ENCODE results near the gene HSPA4L.
A peak's percentile ranks its signal among the peaks of the same experiment; 100 is the strongest.

Gene HSPA4L

DNA sequence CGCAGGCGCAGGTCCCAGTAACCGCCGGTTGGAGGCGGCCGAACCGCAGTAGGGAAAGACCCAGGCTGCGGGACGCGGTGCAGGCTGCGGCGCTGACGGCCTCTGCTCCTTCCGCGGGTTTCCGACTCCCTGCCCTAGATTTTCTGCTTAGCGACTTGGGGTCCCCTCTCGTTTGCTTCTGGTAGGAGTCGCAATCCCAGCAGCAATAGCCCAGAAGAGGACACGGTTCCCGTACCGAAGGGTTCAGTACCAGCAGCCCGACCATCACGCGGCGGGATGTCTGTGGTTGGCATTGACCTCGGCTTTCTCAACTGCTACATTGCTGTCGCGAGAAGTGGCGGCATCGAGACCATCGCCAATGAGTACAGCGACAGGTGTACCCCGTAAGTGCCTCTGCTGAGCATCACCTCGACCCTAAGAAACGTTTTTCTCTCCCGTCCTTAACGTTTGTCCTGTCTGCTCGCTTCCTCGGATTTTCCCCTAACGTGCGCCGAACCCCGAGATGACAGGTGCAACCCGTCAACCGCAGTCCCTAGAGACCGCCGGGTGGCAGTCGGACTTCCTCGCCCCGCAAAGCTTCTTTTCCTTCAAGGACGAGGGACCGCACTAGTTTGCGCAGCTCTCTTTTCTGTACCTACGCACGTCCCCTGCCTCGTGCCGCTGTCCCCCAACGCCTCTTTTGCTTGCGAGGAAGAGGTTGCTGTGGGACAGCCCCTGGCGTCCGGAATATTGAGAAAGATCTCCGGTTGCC, at the start of gene HSPA4L:
HSPA4L (plus strand) TSS at position 48 of the 751 bp plus-strand sequence; CDS start at position 277, 229 bp downstream.
- peak; percentile 41 to 91 (median 84) for DNase-seq

DNA sequence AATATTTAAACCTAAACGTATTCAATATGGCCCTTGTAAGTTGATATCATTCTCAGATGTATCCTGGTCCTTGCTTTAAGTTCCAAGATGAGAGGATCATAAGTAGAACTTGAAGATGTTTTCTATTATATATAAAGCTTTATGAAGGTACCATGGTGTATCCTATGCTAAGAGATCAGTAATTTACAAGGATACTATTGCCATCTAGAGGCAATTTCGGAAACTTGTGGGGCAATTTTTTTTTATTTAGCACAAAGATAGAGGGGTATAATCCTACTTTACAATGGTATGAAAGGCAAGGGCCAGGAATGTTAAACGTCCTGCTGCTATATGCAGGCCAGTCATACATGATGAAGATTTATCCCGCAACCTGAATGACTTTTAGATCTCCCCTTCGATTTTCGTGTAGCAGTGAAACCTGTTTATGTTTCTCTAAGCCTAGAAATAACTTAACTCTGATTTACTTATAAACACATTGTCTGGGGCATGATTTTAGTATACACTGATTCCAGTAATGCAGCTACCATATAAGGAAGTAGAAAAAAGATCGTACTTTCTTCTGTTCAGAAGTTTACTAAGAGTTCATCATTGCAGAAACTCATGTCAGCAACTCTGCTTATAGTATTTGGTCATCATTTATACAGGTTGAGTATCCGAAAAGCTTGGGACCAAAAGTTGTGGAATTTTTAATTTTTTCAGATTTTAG, 49.3 kb upstream of the HSPA4L start:
- DNase-seq: peak; percentile 3 to 74 (median 28)

DNA sequence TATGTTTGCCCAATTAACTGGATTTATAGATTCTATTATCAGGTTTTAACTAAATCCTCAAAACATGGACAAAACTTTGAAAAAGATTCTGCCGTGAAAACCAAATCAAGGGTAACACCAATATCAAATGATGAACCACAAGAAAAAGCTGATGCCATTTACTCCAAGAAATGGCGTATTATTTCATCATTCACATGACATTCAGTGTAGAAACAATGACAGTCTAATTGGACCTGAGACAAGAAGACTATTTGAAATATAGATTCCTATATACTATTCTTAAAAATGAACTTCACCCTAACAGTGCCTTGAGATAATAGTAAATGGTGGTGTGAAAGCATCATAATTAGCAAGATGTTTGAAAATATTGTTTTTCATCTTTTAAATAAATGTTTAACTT, 47.1 kb upstream of the HSPA4L start:
- no peak for DNase-seq

DNA sequence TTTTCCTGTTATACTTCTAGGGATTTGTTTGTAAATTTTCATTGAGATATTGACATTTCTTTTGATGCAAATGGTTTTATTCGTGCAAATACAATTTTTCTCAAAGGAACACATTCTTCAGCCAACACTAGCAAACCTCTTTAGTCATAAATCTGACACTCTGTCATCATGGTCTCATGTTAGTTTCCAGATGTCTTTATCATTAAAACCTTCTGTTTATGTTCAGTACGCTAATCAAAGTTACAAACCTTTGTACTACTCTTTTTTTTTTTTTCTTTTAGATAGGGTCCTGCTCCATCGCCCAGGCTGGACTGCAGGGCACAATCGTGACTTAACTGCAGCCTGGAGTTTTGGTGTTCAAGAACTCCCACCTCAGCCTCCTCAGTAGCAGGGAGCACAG, 44.8 kb upstream of the HSPA4L start:
- DNase-seq: no peak

DNA sequence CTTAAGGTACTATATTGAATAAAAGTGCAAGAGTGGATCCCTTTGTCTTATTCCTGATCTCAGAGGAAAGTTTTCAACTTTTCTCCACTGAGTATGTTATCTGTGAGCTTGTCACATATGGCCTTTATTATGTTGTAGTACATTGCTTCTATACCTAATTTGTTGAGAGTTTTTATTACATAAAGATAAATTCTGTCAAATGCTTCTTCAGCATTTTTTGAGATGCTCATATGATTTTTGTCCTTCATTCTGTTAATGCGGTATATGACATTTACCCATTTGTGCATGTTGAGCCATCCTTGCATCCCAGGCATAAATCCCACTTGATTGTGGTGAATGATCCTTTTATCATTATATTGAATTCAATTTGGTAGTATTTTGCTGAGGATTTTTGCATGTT, 40.9 kb upstream of the HSPA4L start:
- no peak for DNase-seq

DNA sequence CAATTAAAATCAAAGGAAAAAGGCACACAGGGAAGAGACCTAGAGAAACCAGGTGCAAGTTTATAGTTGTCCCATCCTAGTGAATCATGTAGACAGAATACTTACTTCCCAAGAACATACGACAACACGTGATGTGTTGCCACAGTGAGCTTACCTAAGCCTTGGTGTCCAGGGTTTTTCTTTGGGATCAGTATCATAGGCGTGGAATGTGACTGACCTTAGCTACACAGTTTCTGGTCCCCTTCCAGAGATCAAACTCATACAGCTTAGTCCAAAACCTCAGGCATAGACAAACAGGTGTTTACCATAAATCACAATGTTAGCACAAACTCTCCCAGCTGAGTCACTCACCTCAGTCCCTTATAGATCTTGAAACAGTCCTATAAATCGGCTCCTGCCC, 34.2 kb upstream of the HSPA4L start:
- no peak for DNase-seq

DNA sequence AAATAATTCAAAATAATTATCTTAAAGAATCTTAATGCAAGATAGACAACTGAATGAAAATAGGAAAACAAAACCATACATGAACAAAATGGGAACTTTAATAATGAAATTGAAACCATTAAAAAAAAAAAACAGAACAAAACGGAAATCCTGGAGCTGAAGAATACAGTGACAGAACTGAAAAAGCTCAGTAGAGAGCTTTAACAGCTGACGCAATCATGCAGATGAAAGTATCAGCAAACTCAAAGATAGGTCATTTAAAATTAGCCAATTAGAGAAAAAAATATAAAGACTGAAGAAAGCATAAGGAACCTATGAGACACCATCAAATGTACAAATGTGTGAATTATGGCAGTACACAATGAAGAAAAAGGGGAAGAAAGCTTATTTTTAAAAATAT, 33.2 kb upstream of the HSPA4L start:
- DNase-seq: no peak

DNA sequence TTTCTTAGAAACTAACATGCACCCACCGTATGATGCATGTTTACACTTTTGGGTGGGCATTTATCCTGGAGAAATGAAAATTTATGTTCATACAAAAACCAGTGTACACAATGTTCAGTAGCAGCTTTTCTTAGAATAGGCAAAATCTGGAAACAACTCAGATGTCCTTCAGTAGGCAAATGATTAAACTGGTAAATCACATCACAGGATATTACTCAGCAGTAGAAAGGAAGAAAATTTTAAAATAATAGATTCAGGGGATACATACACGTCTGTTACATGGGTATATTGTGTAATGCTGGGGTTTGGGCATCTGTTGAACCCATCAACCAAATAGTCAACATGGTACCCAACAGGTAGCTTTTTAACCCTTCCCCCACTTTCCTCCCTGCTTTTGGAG, 25.2 kb upstream of the HSPA4L start:
- DNase-seq: no peak

DNA sequence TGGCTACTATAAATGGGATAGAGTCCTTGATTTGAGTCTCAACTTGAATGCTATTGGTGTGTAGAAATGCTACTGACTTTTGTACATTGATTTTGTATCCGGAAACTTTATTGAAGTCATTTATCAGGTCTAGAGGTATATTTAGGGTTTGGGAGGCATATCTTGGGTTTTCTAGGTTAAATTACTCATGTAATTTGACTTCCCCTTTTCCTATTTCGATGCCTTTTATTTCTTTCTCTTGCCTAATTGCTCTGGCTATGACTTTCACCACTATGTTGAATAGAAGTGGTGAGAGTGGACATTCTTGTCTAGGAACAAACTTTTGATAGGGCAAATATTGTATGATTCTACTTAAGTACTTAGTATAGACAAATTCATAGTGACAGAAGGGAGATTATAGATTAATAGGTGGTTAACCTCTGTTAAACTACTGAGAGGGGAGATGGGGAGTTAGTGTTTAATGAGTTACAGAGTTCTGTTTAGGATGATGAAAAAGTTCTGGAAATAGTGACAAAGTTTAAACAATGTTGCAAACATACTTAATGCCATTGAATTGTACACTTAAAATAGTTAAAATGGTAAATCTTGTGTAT, 22.8 kb upstream of the HSPA4L start:
- DNase-seq: no peak

DNA sequence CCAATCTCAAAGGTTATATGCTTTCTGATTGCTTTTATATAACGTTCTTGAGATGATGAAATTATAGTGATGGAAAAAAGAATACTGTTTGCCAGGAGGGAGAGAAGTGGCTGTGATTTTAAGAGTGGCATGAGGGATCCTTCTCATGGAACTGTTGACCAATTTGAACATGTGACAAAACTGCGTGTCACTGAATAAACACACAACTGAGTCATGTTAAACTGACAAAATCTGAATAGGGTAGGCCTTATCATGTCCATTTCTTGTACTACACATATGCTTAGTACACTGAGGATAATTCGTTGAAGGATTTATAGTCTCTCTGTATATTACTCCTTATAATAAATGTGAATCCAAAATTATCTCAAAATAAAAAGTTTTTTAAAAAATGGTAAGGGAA, 22.2 kb upstream of the HSPA4L start:
- DNase-seq: no peak

DNA sequence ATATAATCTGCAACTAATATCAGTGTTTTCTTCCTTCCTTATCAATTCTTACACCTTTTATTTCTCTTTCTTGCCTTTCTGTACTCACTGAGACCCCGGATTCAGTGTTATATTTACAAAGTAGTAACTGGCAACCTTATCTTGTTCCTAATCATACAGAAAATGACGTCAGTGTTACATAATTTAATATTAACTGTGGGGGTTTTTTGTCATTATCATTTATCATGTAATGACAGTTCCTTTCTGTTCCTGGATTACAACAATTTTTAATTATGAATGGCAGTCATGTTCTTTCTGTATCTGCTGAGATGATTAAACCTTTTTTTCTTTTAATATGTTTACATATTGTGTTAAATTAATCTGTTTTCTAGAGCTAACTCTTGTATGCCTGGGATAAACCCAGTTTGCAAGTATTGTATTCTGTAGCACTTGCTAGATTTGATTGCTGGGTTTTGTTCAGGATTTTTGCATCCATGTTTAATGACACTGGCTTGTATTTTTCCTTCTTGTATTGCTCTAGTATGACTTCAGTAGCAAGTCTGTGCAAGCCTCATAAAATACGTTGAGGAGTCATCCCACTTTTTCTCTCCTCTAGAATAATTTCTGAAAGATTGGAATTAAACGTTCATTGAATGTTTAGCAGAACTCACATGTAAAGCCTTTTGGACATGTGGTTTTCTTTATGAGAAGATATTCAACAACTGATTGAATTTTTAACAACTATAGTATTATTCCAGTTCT, 10.4 kb upstream of the HSPA4L start:
- peak in 1 of 3 experiments; percentile 33 for DNase-seq

DNA sequence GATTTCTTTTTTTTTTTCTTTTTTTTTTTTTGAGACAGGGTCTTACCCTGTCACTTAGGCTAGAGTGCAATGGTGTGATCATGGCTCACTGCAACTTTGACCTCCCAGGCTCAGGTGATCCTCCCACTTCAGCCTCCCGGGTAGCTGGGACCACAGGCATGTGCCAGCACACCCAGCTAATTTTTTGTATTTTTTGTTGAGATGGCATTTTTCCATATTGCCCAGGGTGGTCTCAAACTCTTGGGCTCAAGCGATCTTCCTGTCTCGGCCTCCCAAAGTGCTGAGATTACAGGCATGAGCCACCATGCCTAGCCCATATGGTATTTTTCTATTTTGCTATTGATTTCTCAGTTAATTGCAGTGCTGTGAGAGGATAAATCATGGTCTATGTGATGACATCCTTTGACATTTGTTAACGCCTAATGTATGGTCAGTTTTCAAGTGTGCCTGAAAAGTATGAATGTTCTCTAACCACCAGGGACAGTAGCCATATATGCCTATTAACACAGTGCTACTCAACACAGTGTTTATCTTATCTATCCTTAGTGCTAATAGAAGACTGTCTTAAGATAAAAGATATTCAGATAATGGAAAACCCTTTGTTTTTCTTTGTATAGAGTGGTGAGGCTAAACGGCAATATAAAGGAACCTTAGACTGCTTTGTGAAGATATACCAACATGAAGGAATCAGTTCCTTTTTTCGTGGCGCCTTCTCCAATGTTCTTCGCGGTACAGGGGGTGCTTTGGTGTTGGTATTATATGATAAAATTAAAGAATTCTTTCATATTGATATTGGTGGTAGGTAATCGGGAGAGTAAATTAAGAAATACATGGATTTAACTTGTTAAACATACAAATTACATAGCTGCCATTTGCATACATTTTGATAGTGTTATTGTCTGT, 9.1 kb upstream of the HSPA4L start:
- DNase-seq: peak in 1 of 3 experiments; percentile 11

DNA sequence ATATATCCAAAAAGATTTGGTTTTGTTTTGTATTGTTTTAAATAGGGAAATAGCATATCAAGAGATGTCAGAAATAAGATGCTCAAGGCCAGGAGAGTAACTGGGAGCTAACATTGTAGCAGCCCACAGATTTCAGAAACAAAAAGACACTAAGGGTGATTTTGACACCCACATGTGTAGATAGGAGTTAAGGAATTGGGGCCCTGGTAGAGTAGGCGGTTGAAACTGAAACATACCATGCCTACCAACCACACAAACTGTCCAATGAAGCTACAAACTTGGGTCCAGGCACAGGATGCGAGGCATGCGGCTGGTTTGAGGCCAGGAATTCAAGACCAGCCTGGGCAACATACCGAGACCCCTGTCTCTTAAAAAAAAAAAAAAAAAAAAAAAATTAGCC, 6.3 kb upstream of the HSPA4L start:
- DNase-seq: no peak

DNA sequence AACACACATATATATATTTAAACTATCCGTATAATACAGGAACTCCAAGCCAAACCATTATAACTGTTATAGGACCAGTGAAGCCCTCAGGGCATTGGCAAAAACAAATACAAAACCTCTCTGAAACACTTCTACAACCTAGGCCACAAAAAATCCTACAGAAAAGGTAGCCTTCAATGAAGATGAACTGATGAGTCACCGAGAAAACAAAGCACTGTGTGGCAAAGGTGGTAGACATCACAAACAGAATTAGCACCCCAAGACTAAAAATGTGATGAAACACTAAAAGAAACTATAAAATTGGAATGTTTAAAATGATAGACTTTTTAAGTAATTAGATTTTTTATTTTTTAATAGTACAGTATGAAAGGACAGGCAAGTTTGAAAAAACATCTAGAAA, 5.5 kb upstream of the HSPA4L start:
- peak in 2 of 3 experiments; percentile 7 to 44 for DNase-seq

DNA sequence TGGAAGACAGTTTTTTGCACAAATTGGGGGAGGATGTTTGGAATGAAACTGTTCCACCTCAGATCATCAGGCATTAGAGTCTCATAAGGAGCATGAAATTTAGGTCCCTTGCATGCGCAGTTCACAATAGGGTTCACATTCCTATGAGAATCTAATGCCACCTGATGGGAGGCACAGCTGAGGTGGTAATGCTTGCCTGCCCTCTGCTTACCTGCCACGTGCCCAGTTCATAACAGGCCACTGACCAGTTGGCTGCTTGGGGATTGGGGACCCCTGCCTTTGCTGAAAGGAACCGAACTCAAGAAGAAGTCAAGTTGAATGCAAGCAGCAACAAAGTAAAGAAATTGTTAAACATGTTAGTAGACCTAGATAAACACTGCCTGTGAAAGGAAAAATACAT, 4.6 kb upstream of the HSPA4L start:
- no peak for DNase-seq

DNA sequence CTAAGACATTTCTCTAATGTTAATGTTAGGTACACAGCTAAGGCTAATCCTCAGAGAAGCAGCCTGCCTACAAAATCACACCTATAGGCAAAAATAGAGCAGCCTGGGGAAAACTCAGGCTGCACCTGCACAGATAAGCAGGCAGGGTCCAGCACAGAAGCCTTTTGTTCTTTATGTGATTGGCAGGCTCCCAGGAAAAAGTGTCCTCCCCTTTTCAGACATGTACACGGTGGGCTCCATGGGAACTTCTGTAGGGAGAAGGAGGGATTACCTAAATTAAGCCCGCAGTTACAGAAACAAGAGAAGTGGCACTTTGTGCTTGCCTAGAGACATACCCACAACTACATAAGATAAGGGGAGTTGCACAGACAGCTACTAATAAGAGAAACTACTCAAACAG, 4.0 kb upstream of the HSPA4L start:
- peak in 2 of 3 experiments; percentile 12 to 51 for DNase-seq

DNA sequence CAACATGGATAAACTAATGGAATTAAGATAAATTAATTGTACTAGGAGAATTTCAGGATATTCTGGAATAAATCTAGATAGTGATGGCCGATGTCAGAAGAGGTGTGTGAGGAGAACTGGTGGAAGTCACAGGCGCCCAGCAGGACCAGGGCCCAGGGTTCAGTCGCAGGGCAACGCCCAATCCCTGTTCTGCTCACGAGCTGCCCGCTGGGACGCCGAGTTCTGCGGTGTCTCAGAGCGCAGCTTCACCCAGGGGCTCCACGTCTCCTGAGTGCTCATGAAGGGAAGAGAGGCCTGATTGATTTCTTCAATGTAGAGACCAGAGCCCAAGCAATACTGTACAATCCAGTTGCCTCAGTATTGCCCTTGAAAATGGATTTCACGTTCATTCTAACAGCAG, 1.5 kb upstream of the HSPA4L start:
- no peak for DNase-seq

DNA sequence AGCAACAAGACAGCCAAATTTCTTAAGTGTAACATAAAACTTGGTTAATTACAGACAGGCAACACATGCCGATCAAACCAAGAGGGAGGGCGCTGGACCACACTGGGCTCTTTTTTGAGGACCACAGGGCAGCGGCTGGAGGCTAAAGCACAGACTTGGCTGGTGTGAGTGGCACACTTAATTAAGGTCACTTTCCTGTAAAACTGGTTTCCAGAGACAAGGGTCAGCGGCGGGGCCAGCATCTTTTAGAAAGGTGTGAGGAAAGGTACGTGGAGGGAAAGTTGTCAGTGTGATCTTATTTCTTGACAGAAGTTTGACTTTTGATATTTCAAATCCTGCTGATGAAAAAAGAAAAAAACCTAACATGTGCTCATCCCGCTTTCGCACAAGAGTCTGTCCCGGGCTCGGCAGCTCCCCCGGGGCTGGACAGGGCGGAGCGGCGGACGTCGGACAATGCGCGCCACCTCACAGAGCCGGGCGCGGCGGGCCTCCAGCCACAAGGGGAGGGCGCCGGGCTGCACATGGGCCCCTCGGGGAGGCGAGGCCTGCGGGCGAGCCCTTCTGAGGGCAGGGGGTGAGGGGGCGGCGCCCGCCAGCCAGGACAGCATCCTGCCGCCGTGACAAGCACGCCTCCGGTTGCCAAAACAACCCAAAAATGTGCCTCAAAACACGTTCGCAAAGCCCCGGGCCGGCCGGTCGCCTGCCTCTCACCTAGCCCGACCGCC, 660 bp upstream of the HSPA4L start:
- DNase-seq: peak; percentile 19 to 85 (median 80)

DNA sequence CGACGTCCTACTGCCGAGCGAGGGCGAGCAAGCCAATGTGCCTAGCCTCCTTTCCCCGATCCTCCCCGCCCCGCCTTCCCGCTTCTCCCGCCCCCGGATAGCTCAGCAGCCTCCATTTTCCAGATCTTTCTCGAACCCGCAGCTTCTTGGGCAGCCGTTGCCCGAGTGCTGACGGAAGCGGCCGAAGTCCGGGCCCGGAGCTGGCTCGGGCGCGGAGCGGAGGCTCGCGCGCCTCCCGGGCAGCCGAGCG, 172 bp upstream of the HSPA4L start:
- peak; percentile 71 to 92 (median 89) for DNase-seq

DNA sequence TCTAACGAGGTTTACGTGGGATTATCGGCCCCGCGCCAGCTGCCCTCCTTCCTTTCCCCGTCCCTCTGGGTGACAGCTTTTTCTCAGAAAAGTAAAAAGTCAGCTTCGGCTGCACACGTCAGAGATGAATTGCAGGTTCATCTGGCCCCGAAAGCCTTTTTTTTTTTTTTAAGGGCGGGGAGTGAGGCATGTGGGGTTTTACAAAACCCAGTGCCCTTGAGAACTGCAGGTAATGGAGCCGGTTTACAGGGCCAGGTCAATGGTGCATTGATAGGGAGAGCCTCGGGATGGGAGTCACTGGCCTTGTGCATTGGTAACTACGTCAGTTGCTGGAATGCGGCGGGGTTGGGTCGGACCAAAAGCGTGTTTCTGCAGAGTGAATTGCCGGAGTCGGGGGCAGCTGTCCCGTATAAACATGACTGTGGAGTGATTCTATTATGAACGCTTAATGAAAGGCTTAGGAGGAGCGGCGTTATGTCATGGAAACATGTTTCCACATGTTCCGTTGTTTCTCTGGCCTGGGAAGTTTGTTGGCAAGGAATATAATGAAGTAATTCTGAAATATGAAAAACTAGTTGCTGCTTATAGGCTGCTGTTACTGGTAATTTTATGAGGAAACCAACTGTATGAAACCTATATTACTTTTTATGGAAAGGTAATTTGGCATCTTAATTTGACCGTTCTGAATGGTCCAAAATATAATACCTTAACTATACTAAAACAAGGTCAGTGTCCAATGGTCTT, 1.1 kb downstream of the HSPA4L start:
- peak; percentile 4 to 74 (median 49) for DNase-seq

All from NCI-H1417 (cell line).